Panc1 (cell line): ENCODE measurements around the gene MLEC. TPM values are rescaled to one million over a fixed set of nuclear protein-coding genes. Genes with fewer than 3 reads are reported as not detected.

ENCODE experiments used
- ATAC-seq: fragments of 200-7000 bp; cut with Tn5 transposase; 2 replicates; pipeline ENCODE4 v1.9.1; 2020; ENCODE audit warnings: mild to moderate bottlenecking, moderate library complexity
- BruUV-seq: library from RNA; stranded (reverse); fragments of 400-500 nt; replicated peaks from 2 replicates; lab custom pipeline; 2021; lab: Mats Ljungman, UMichigan
- CTCF ChIA-PET: fragments of 300-600 bp; sonication (Branson Sonifier 250); formaldehyde crosslinking; loops from one replicate; lab custom pipeline; 2022; ENCODE audit warnings: antibody characterized with exemption; lab: Charles Lee
- POLR2A ChIA-PET: fragments of 300-600 bp; sonication (Branson Sonifier 250); formaldehyde crosslinking; loops from one replicate; lab custom pipeline; 2022; ENCODE audit warnings: antibody characterized with exemption; lab: Charles Lee
- DNase-seq: peaks from one replicate; pipeline ENCODE4 v3.0.0-alpha.2; 2010; ENCODE audit warnings: low read depth, low spot score
- H3K27ac ChIP-seq: 2 replicates; pipeline ENCODE4 v1.5.1; 2011; ENCODE audit warnings: mild to moderate bottlenecking, low read length, inconsistent platforms
- H3K27me3 ChIP-seq: fragments of 200-500 bp; sonication (Bioruptor generic); 2 replicates; pipeline ENCODE4 v1.6.0; 2014; ENCODE audit warnings: low read length, inconsistent platforms; ENCODE audit not compliant: control insufficient read depth, insufficient read depth
- H3K36me3 ChIP-seq: fragments of 200-500 bp; sonication (Bioruptor generic); 2 replicates; pipeline ENCODE4 v1.5.1; 2014; ENCODE audit warnings: inconsistent platforms, mild to moderate bottlenecking, low read length, moderate library complexity; ENCODE audit not compliant: control insufficient read depth, insufficient read depth
- H3K4me1 ChIP-seq: 2 replicates; pipeline ENCODE4 v1.5.1; 2011; ENCODE audit warnings: inconsistent platforms, mild to moderate bottlenecking, low read length, moderate library complexity; ENCODE audit not compliant: control insufficient read depth, insufficient read depth
- H3K4me3 ChIP-seq, 2 experiments: 2 replicates each; pipeline ENCODE4 v1.5.1; 2011 to 2012; ENCODE audit warnings: low read depth in 2 of 2, low read length in 2 of 2, mild to moderate bottlenecking in 2 of 2, inconsistent platforms in 1 of 2, moderate library complexity in 1 of 2
- H3K9me3 ChIP-seq: fragments of 200-500 bp; sonication (Bioruptor generic); 2 replicates; pipeline ENCODE4 v1.5.1; 2014; ENCODE audit warnings: low read depth, mild to moderate bottlenecking, inconsistent platforms, low read length, moderate library complexity; ENCODE audit not compliant: control insufficient read depth, insufficient read depth
- CTCF ChIP-seq: fragments of 450-650 bp; IDR thresholded peaks from 2 replicates; pipeline ENCODE4 v1.5.1; 2017; ENCODE audit warnings: mild to moderate bottlenecking
- POLR2AphosphoS5 ChIP-seq: IDR thresholded peaks from 2 replicates; pipeline ENCODE4 v1.6.1; 2012; ENCODE audit warnings: mild to moderate bottlenecking, low read depth, low read length, moderate library complexity
- REST ChIP-seq, 2 experiments: IDR thresholded peaks; 2 replicates each; pipeline ENCODE4 v1.6.1; 2011 to 2012; ENCODE audit warnings: low read depth in 2 of 2, control low read depth in 1 of 2, low read length in 1 of 2, mild to moderate bottlenecking in 1 of 2, moderate library complexity in 1 of 2; ENCODE audit not compliant: insufficient read depth in 1 of 2
- SIN3A ChIP-seq: IDR thresholded peaks from 2 replicates; pipeline ENCODE4 v1.6.1; 2012; ENCODE audit warnings: low read depth, mild to moderate bottlenecking, low read length, moderate library complexity, borderline replicate concordance; ENCODE audit not compliant: insufficient read depth
- TCF7L2 ChIP-seq: IDR thresholded peaks from 2 replicates; pipeline ENCODE4 v1.6.1; 2011; ENCODE audit warnings: mild to moderate bottlenecking, low read depth, low read length, inconsistent platforms
- in situ Hi-C: cut with HindIII; loops from 2 replicates; pipeline ENCODE4 v1.10.0; 2016; ENCODE audit warnings: low sequenced_read_pairs, low pct_unique_long_range_greater_than_20kb
- intact Hi-C: fragments of 100-400 bp; cut with micrococcal nuclease; formaldehyde crosslinking; loops from one replicate; pipeline ENCODE4 v1.10.0; 2022; ENCODE audit not compliant: unreplicated experiment
- total RNA-seq: library from RNA; stranded (reverse); gene quantifications from one replicate; pipeline ENCODE4 v1.2.1, GENCODE V29; 2021; ENCODE audit not compliant: unreplicated experiment

MLEC gene
- total RNA-seq, 1 experiment from 2014 or later: 171 TPM

GRCh38 chr12:120690083-120690450 is 3.1 kb downstream of the MLEC start:
- DNase-seq: no peak
- CTCF ChIA-PET: no interaction called here
- no peak for ATAC-seq

GRCh38 chr12:120690978-120691377 is 4.0 kb downstream of the MLEC start:
- Histone ChIP-seq H3K36me3 (peaks cover 6% of the 10 kb centered on the region), H3K4me3 (no peak overlapping the region), H3K27ac (no peak overlapping the region), H3K4me1 (peaks cover 25% of the 10 kb centered on the region), H3K27me3 (no peaks in the 10 kb centered on the region), H3K9me3 (no peaks in the 10 kb centered on the region)
- ChIA-PET POLR2A (no interaction called here), CTCF (no interaction called here)
- no peak for TF ChIP-seq TCF7L2
- TF ChIP-seq POLR2AphosphoS5: no peak
- no peak for TF ChIP-seq REST (IDR thresholded peaks at IDR 0.05; ENCODE audit: insufficient read depth in 1 of 2, low read depth in 2 of 2, low read length in 1 of 2)
- no peak for TF ChIP-seq SIN3A
- TF ChIP-seq CTCF: no peak
- in situ Hi-C loops (no loop called here), intact Hi-C loops (no loop called here)
- BruUV-seq: no TSS peak
- DNase-seq (no peak), ATAC-seq (no peak)

More at GRCh38 chr12:120690083-120690450, 3.1 kb downstream of the MLEC start:
- Histone ChIP-seq H3K36me3 (peaks cover 1% of the 10 kb centered on the region; the same call in 1 of the 2 replicates), H3K4me3 (no peak overlapping the region), H3K4me1 (peaks cover 29% of the 10 kb centered on the region), H3K27ac (no peak overlapping the region), H3K9me3 (no peaks in the 10 kb centered on the region), H3K27me3 (no peaks in the 10 kb centered on the region)
- intact Hi-C loops (no loop called here), in situ Hi-C loops (no loop called here)
- TF ChIP-seq SIN3A (no peak), CTCF (no peak), POLR2AphosphoS5 (no peak), REST (IDR thresholded peaks at IDR 0.05; ENCODE audit: insufficient read depth in 1 of 2, low read depth in 2 of 2, low read length in 1 of 2) (no peak), TCF7L2 (no peak)
- BruUV-seq: no TSS peak
- POLR2A ChIA-PET: no interaction called here
